ENCODE measurements around the gene SNTB2.

Gene SNTB2

GRCh38 chr16:69340095-69340644 lies 153.2 kb downstream of the SNTB2 start:
- no peak for DNase-seq (ENCODE audit: low spot score)

GRCh38 chr16:69344171-69344570 lies 157.2 kb downstream of the SNTB2 start:
- DNase-seq (ENCODE audit: low spot score), result peak; percentile 60

GRCh38 chr16:69345923-69346322 lies 159.0 kb downstream of the SNTB2 start:
- DNase-seq (ENCODE audit: low spot score), result no peak

- DNase-seq (ENCODE audit: low spot score), result no peak
Observed at GRCh38 chr16:69346683-69347082, 159.7 kb downstream of the SNTB2 start.

GRCh38 chr16:69348222-69348621 lies 161.3 kb downstream of the SNTB2 start:
- no peak for DNase-seq (ENCODE audit: low spot score)

GRCh38 chr16:69349536-69349935 lies 162.6 kb downstream of the SNTB2 start:
- DNase-seq (ENCODE audit: low spot score), result no peak

GRCh38 chr16:69350536-69351133 lies 163.7 kb downstream of the SNTB2 start:
- no peak for DNase-seq (ENCODE audit: low spot score)

- no peak for DNase-seq (ENCODE audit: low spot score)
Observed at GRCh38 chr16:69351309-69352027, 164.5 kb downstream of the SNTB2 start, which contains the start of gene TMED6. TMED6 (minus strand) TSS chr16:69351786; CDS start chr16:69351753, 33 bp downstream.
